Sciatic nerve (tissue), 2 donors: ENCODE measurements around the gene UGT2A2. TPM values are rescaled to one million over a fixed set of nuclear protein-coding genes. Genes with fewer than 3 reads are reported as not detected.

Experiments used
- ATAC-seq: fragments of 200-7000 bp; cut with Tn5 transposase; one replicate; pipeline ENCODE4 v1.9.1; 2020; ENCODE audit warnings: mild to moderate bottlenecking, moderate library complexity
- DNase-seq: peaks from one replicate; pipeline ENCODE4 v3.0.0-alpha.2; 2020; ENCODE audit warnings: low spot score
- intact Hi-C: fragments of 100-400 bp; cut with DNase I; formaldehyde crosslinking; loops from one replicate; pipeline ENCODE4 v1.14.2; 2022
- total RNA-seq: library from RNA; stranded (reverse); fragmentation: NEBNext Ultra II Directional; extraction: Animal tissue kit (Norgen Biotek cat#: 25700); gene quantifications from one replicate; pipeline ENCODE4 v1.2.1, GENCODE V29; 2021
- donor health status: DM: no; HTN: no; CAD: no.
- donor health status: DM: no; HTN: no; CAD: no.

The UGT2A2 gene
- total RNA-seq, 1 donor from 2014 or later: not detected

- DNase-seq (no peak), ATAC-seq (no peak)
- intact Hi-C loops: no loop called here
These were observed 55.9 kb downstream of the UGT2A2 start for GRCh38 chr4:69583543-69583942.

GRCh38 chr4:69577245-69577644, 62.2 kb downstream of the UGT2A2 start:
- intact Hi-C loops: no loop called here
- DNase-seq (no peak), ATAC-seq (no peak)

- intact Hi-C loops: no loop called here
- ATAC-seq (no peak), DNase-seq (no peak)
These were observed 63.1 kb downstream of the UGT2A2 start for GRCh38 chr4:69576251-69576877.

- ATAC-seq (no peak), DNase-seq (no peak)
- intact Hi-C loops: no loop called here
These were observed 70.7 kb downstream of the UGT2A2 start for GRCh38 chr4:69568787-69569186.

GRCh38 chr4:69563424-69563823, 76.0 kb downstream of the UGT2A2 start:
- intact Hi-C loops: no loop called here
- ATAC-seq (no peak), DNase-seq (no peak)

GRCh38 chr4:69549651-69550050, 89.8 kb downstream of the UGT2A2 start:
- DNase-seq (no peak), ATAC-seq (no peak)
- intact Hi-C loops: no loop called here

GRCh38 chr4:69546134-69546765, 93.2 kb downstream of the UGT2A2 start:
- no peak for DNase-seq
- no peak for ATAC-seq
- intact Hi-C loops: no loop called here

Other genes starting within 250 kb of the UGT2A2 start
- gene UGT2B4, start 143.7 kb downstream of the UGT2A2 start, total RNA-seq: not detected
- gene UGT2A1, start 13.6 kb upstream of the UGT2A2 start, total RNA-seq: not detected
- gene SULT1B1, start 121.0 kb upstream of the UGT2A2 start, total RNA-seq: 1.3 TPM
- not detected for gene SULT1E1, start 220.5 kb upstream of the UGT2A2 start, total RNA-seq